GM12801 (cell line): ENCODE results near the gene ZNF33A.

Experiments used
- TF ChIP-seq, protein P1 (sequence below): IDR thresholded peaks from one replicate; pipeline ENCODE4 v1.5.1; 2011; ENCODE audit warnings: control low read depth; ENCODE audit not compliant: insufficient read length; ENCODE audit errors: extremely low read depth

The ZNF33A gene

DNA sequence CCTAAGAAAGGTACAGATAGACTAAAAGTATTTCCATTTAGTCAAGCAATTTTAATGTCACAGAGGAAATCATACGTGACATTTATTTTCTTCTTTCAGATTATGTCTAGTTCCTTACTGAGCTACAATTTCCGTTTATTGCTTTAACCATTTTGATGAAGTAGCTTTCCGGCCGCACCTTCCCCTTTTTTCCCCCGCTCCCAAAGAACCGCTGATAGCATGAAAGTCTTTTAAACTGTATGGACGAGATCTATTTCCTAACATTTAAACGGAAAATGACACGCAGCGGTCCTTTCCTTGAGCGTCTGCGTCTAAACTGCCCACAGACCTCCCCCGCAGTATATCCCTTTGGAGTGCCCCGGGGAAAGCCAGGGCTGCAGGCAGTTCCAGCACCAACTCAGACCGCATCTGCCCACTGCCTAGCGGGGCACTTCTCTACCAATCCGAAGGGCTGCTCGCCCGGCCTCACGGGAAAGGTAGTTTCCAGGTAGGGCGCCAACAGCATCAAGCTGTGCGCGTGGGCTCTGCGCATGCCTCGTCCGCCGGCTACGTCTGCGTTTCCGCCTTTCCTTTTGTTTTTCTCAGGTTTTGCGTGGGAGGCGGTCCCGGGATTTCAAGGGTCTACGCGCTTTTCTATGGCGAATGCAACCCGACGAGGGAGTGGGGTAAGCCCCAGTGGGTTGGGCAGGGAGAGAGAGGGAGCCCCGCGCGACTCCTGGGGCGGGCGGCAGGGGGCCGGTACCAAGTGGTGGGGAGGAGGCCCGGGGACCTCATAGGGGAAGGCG lies at the start of gene ZNF33A:
ZNF33A (plus strand) TSS at position 557 of the 785 bp plus-strand sequence. CDS start 1,667 bp downstream, outside the sequence.
- TF ChIP-seq, protein P1, sequence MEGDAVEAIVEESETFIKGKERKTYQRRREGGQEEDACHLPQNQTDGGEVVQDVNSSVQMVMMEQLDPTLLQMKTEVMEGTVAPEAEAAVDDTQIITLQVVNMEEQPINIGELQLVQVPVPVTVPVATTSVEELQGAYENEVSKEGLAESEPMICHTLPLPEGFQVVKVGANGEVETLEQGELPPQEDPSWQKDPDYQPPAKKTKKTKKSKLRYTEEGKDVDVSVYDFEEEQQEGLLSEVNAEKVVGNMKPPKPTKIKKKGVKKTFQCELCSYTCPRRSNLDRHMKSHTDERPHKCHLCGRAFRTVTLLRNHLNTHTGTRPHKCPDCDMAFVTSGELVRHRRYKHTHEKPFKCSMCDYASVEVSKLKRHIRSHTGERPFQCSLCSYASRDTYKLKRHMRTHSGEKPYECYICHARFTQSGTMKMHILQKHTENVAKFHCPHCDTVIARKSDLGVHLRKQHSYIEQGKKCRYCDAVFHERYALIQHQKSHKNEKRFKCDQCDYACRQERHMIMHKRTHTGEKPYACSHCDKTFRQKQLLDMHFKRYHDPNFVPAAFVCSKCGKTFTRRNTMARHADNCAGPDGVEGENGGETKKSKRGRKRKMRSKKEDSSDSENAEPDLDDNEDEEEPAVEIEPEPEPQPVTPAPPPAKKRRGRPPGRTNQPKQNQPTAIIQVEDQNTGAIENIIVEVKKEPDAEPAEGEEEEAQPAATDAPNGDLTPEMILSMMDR: no peak

DNA sequence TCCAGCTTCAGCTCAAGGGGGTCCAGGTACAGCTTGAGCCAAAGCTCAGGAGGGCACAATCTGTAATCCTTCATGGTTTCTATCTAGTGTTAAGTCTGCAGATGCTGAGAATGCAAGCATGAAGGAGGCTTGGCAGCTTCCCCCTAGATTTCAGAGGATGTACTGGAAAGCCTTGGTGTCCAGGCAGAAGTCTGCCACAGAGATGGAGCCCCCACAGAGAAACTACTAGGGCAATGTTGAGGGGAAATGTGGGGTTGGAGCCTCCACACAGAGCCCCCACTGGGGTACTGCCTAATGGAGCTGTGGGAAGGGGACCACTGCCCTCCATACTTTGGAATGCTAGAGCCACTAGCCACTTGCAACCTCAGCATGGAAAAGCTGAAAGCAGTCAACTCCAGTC lies 45.5 kb upstream of the ZNF33A start:
- TF ChIP-seq, protein P1: no peak

GRCh38 chr10:37972396-37972795 lies 38.1 kb upstream of the ZNF33A start:
- TF ChIP-seq, protein P1: no peak

GRCh38 chr10:37975401-37975991 lies 35.0 kb upstream of the ZNF33A start:
- TF ChIP-seq, protein P1: no peak

GRCh38 chr10:37976091-37976879 lies 34.2 kb upstream of the ZNF33A start, which contains the start of gene ZNF25:
Gene ZNF25 (minus strand): TSS chr10:37976647. CDS start chr10:37971722, 4,925 bp downstream.
- TF ChIP-seq, protein P1: no peak

DNA sequence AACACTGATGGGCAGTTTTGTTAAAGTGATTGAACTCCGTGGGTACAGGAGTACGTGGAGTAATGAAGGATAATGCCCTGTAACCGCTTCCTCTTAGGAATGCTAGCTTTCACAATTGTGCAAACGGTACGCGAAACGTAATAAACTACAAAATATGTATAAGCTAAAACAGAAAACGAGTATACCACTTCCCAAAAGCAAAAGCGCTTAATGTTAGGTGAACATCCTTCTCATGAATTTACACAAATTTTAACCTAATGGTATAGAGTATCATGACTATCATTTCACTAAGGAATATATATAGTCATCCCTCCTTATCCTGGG lies 33.6 kb upstream of the ZNF33A start:
- TF ChIP-seq, protein P1: no peak

DNA sequence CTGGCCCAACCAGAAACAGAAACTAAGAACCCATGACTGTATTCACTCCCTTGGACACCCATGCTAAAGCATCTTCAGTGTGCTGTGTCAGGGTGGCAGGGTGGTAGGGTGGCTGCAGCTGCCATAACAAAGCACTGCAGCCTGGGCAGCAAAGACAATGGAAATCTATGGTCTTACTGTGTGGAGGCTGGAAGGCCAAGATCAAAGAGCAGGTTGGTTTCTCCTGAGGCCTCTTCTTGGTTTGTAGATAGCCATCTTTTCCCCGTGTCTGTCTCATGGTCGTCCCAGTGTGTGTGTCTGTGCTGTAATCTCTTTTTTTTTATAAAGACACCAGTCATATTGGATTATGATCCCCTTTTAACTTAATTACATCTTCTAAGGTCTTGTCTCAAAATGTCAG lies 18.8 kb upstream of the ZNF33A start:
- TF ChIP-seq, protein P1: no peak
